Upper lobe of left lung (tissue), 6 donors: ENCODE measurements around the gene INHA. TPM values are rescaled to one million over a fixed set of nuclear protein-coding genes. Genes with fewer than 3 reads are reported as not detected.

Source experiments
- ATAC-seq, 2 donors: fragments of 200-7000 bp; cut with Tn5 transposase; one replicate each; pipeline ENCODE4 v1.9.1; 2022; ENCODE audit warnings: mild to moderate bottlenecking in 2 of 2, moderate library complexity in 2 of 2; ENCODE audit not compliant: low FRiP score in 2 of 2
- DNase-seq, 2 donors: peaks; one replicate each; pipeline ENCODE4 v3.0.0-alpha.2; 2019 to 2020
- H3K27ac ChIP-seq, 4 donors: fragments of 200-600 bp; sonication (generic); one replicate each; pipeline ENCODE4 v1.5.1; 2016 to 2019
- H3K27me3 ChIP-seq, 4 donors: fragments of 200-600 bp; sonication (generic); one replicate each; pipeline ENCODE4 v1.5.1; 2017 to 2019
- H3K36me3 ChIP-seq, 4 donors: fragments of 200-600 bp; sonication (generic); one replicate each; pipeline ENCODE4 v1.5.1; 2016 to 2019
- H3K4me1 ChIP-seq, 4 donors: fragments of 200-600 bp; sonication (generic); one replicate each; pipeline ENCODE4 v1.5.1; 2018 to 2019
- H3K4me3 ChIP-seq, 4 donors: fragments of 200-600 bp; sonication (generic); one replicate each; pipeline ENCODE4 v1.5.1; 2017 to 2019; ENCODE audit warnings: mild to moderate bottlenecking in 2 of 4, moderate library complexity in 1 of 4
- H3K9me3 ChIP-seq, 4 donors: fragments of 200-600 bp; sonication (generic); one replicate each; pipeline ENCODE4 v1.5.1; 2018 to 2019
- EP300 ChIP-seq, 4 donors: sonication (generic); formaldehyde crosslinking; IDR thresholded peaks; one replicate each; pipeline ENCODE4 v1.5.1; 2017; ENCODE audit warnings: antibody characterized with exemption in 4 of 4, control low read depth in 2 of 4
- POLR2A ChIP-seq, 4 donors: fragments of 450-650 bp; IDR thresholded peaks; one replicate each; pipeline ENCODE4 v1.5.1; 2016 to 2017; ENCODE audit warnings: antibody characterized with exemption in 4 of 4, mild to moderate bottlenecking in 2 of 4
- POLR2AphosphoS5 ChIP-seq, 2 donors: sonication (generic); formaldehyde crosslinking; IDR thresholded peaks; one replicate each; pipeline ENCODE4 v1.5.1; 2017; ENCODE audit warnings: antibody characterized with exemption in 2 of 2
- WGBS, 2 donors: methylation state at CpG; one replicate each; pipeline ENCODE4 v1.1.5; 2017 to 2018; 5-methylcytosine and 5-hydroxymethylcytosine counted together
- total RNA-seq, 6 donors: library from RNA; depleted of rRNA in 4 of 6; stranded (reverse); fragments of >200 nt in 4 of 6; gene quantifications; one replicate each; pipeline versions ENCODE4 v1.1.0 to v1.2.1, GENCODE V29; 2016 to 2021
- TF ChIP-seq, protein P1 (sequence below), 6 experiments: fragments of 450-650 bp in 4 of 6; fragments of 200-600 bp in 2 of 6; sonication (generic) in 2 of 6; IDR thresholded peaks; one replicate each; pipeline ENCODE4 v1.5.1; 2016 to 2019; ENCODE audit warnings: antibody characterized with exemption in 6 of 6
- donor health status: DM: no; HTN: no; CAD: no; lungs with moderate emphysema.
- donor health status: DM: no; HTN: yes; CAD: no; lungs with severe emphysema.

Gene INHA
- total RNA-seq, 6 donors from 2014 or later: 0.24 to 7.3 (median 0.43) TPM; not detected in 3

DNA sequence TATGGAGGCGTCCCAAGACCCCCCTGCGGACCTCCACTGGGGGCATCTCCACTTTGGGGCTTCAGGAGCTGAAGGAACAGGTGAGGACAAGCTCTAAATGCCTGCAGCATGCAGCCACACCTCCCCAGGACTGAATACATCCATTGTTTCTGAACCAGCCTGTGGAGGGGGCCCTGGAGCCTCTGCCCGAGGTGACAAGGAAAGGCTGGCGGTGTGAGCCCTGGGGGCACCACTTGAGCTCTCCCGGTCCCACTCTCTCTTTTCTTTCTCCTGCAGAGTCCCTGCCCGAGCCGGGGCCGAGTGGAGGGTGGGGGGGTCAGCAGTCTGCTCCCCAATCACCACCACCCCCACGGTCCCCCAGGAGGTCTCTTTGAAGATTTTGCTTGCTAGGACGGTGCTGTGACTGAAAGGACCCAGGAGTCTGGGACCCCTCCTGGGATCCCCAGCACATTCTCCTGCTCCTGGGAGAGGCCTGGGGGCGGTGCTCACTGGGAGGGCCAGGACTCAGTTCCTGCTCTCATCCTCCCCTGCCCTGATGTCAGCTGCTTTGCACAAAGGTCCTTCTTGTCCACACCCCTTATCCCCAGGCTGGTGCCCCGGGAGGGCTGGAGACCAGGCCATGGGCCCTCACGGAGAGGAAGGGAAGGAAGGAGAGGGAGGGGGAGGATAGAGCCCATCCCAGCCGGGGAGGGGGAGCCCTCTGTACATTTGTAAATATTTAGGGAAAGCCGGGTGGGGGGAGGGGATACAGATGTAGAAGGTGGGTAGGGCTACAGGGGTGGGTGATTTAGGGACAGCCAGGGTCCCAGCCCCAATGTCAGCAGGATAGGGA, 34.2 kb upstream of the INHA start:
- Histone ChIP-seq H3K9me3 (no peaks in the 10 kb centered on the region), H3K4me3 (no peak overlapping the region), H3K36me3 (peaks cover 0 to 25% (median 17%) of the 10 kb centered on the region in 4 donors), H3K27ac (no peak overlapping the region), H3K27me3 (no peaks in the 10 kb centered on the region), H3K4me1 (peaks cover 12 to 16% (median 16%) of the 10 kb centered on the region in 4 donors)
- WGBS, 2 donors: 49 to 52% methylated on average over 10 to 14 of the region's 15 CpGs
- no peak for ATAC-seq
- DNase-seq: no peak
- TF ChIP-seq POLR2A (IDR thresholded peaks at IDR 0.05): no peak
- TF ChIP-seq EP300 (IDR thresholded peaks at IDR 0.05): no peak
- TF ChIP-seq POLR2AphosphoS5 (IDR thresholded peaks at IDR 0.05): no peak
- TF ChIP-seq, protein P1, sequence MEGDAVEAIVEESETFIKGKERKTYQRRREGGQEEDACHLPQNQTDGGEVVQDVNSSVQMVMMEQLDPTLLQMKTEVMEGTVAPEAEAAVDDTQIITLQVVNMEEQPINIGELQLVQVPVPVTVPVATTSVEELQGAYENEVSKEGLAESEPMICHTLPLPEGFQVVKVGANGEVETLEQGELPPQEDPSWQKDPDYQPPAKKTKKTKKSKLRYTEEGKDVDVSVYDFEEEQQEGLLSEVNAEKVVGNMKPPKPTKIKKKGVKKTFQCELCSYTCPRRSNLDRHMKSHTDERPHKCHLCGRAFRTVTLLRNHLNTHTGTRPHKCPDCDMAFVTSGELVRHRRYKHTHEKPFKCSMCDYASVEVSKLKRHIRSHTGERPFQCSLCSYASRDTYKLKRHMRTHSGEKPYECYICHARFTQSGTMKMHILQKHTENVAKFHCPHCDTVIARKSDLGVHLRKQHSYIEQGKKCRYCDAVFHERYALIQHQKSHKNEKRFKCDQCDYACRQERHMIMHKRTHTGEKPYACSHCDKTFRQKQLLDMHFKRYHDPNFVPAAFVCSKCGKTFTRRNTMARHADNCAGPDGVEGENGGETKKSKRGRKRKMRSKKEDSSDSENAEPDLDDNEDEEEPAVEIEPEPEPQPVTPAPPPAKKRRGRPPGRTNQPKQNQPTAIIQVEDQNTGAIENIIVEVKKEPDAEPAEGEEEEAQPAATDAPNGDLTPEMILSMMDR (IDR thresholded peaks at IDR 0.05): no peak

DNA sequence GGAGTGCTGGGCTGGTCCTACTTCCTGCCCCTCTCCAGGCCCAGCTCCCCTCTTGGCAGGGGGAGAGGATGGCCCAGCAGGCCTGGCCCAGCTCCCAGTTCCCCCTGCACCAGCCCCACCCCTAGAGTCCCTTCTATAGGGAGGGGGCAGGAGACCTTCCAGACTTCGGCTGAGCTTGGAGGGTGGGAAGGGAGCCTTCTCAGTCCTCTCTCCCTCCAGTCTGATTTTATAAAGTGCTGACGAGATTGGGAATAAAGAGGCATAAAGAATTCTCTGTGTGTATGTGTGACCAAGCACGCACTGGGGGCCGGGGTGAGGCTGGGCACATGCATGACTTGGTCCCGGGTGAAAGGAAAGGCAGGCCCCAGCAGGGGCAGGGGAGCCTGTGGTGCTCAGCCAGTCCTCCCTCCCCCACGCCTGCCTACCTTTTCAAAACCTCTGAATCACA, 33.6 kb upstream of the INHA start:
- no peak for DNase-seq
- Histone ChIP-seq H3K9me3 (no peaks in the 10 kb centered on the region), H3K27me3 (no peaks in the 10 kb centered on the region), H3K4me3 (no peak overlapping the region), H3K36me3 (peaks cover 0 to 25% (median 17%) of the 10 kb centered on the region in 4 donors), H3K4me1 (peaks cover 16 to 22% (median 18%) of the 10 kb centered on the region in 4 donors), H3K27ac (no peak overlapping the region)
- no peak for ATAC-seq
- TF ChIP-seq, protein P1 (IDR thresholded peaks at IDR 0.05): no peak
- TF ChIP-seq POLR2AphosphoS5 (IDR thresholded peaks at IDR 0.05): no peak
- 64 to 75% methylated on average over 6 of the region's 6 CpGs for WGBS, 2 donors

DNA sequence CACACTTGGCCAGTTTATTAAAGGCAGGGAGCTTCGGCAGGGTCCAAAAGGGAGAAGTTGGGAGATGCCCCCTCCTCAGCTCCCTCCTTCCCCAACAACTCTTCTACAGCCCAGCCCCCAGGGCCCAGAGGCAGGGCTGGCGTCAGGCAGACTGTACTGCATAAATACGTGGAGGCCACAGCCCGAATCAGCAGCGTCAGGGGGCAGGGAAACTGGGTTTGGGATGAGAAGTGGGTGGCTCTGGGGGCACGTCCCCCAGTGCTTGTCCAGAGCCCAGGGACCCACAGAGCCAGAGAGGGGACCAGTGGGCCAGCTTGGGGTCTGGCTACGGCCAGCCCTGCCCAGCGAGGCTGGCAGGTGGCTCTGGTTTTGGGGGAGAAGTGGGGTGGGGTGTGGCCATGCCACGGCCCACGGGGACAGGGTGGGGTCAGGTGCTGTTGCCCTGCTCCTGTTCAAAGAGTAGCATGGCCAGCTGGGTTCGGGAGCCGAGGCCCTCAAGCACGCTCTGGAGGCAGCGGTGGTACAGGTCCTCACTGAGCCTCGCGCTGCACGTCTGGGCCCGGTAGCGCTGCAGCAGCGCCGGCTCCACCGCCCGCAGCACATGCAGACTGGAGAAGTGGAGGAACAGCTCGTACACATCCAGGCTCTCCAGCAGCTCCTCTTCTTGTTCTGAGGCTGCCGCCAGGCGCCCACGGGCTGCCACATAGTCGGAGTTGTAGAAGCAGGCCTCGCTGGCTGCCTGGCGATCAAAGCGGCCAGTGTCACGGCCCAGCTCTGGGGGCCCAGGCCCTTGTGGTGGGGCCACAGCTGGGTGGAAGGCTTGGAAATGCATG, 32.9 kb upstream of the INHA start:
- TF ChIP-seq, protein P1 (IDR thresholded peaks at IDR 0.05): no peak
- TF ChIP-seq EP300 (IDR thresholded peaks at IDR 0.05): no peak
- TF ChIP-seq POLR2A (IDR thresholded peaks at IDR 0.05): no peak
- no peak for TF ChIP-seq POLR2AphosphoS5 (IDR thresholded peaks at IDR 0.05)
- H3K27ac ChIP-seq: no peak overlapping the region
- ATAC-seq (no peak), DNase-seq (peak in 1 of 2 donors; percentile 81)
- no peaks in the 10 kb centered on the region for H3K9me3 ChIP-seq
- H3K4me1 ChIP-seq: peaks cover 18 to 26% (median 20%) of the 10 kb centered on the region in 4 donors
- peaks cover 0 to 25% (median 17%) of the 10 kb centered on the region in 4 donors for H3K36me3 ChIP-seq
- WGBS, 2 donors: 90 to 91% methylated on average over 2 to 24 of the region's 32 CpGs
- H3K27me3 ChIP-seq: no peaks in the 10 kb centered on the region
- no peak overlapping the region for H3K4me3 ChIP-seq

DNA sequence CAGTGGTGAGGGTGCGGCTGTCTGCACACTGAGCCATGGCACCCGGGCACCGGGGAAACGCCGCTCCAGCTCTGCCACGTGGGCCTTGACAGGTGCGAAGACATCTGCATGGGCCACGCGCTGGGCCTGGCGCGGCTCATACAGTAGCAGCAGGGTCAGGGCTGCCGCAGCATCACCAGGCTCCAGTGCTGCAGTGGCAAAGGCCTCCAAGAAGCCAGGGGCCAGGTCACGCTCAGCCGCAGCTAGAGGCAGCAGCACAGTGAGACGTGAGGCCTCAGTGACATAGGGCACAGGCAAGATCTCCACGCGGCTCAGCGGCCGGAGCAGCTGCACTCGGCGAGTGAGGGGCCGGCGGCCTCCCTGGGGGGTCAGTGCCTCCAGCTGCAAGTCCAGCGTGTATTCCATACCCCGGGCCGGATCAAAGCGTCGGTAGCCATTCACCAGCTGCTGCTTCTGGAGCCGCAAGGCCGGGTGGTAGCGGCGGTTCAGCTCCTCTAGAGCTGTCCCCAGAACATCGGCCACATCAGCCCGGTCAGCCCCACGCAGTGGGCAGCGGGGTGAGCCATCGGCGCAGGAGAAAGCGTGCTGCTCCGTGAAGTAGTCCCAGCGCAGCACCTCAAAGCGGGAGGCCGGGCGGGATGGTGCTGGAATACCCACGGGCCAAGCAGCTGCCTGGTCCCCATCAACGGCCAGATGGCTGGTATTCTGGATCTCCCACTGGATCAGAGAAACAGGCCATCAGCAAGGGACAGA, 32.0 kb upstream of the INHA start:
- Histone ChIP-seq H3K36me3 (peaks cover 0 to 25% (median 17%) of the 10 kb centered on the region in 4 donors), H3K27ac (no peak overlapping the region), H3K27me3 (no peaks in the 10 kb centered on the region), H3K4me1 (peaks cover 24 to 32% (median 26%) of the 10 kb centered on the region in 4 donors), H3K9me3 (no peaks in the 10 kb centered on the region), H3K4me3 (no peak overlapping the region)
- ATAC-seq: no peak
- TF ChIP-seq POLR2A (IDR thresholded peaks at IDR 0.05) (no peak), EP300 (IDR thresholded peaks at IDR 0.05) (no peak), POLR2AphosphoS5 (IDR thresholded peaks at IDR 0.05) (no peak)
- TF ChIP-seq, protein P1 (IDR thresholded peaks at IDR 0.05): no peak
- WGBS, 2 donors: 90 to 97% methylated on average over 6 to 34 of the region's 46 CpGs
- DNase-seq: peak in 1 of 2 donors; percentile 83
